ENCODE measurements around the gene FAM193A.
"Not testable (repeated sequence)": the region's sequence is repeated elsewhere in the genome, so short reads cannot be mapped to it uniquely, and the experiment has no call there.

FAM193A gene

DNA sequence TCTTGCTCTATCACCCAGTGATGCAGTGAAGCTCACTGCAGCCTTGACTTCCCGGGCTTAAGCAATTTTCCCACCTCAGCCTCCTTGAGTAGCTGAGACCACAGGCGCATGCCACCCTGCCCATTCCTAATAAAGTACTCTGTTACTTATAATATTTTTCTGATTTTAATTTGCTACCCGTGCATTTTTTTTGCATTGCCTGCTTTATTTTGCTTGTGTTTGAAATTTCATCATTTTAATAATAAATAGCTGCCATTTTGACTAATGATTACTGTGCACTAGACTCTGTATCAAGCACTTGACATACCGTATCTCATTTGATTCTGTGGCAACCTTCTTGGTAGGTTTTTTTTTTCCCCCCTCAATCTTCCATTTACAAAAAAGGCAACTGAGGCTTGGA lies 41.7 kb downstream of the FAM193A start:
- no peak for DNase-seq (ENCODE audit: low spot score)

DNA sequence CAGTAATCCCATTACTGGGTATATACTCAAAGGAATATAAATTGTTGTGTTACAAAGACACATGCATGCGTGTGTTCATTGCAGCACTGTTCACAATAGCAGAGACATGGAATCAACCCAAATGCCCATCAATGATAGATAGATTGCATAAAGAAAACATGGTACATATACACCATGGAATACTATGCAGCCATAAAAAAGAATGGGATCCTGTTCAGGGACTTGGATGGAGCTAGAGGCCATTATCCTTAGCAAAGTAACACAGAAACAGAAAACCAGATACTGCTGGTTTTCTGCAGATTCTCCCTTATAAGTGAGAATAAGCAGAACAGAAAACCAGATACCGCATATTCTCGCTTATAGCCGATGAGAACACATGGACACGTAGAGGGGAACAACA lies 43.5 kb downstream of the FAM193A start:
- no peak for DNase-seq (ENCODE audit: low spot score)

DNA sequence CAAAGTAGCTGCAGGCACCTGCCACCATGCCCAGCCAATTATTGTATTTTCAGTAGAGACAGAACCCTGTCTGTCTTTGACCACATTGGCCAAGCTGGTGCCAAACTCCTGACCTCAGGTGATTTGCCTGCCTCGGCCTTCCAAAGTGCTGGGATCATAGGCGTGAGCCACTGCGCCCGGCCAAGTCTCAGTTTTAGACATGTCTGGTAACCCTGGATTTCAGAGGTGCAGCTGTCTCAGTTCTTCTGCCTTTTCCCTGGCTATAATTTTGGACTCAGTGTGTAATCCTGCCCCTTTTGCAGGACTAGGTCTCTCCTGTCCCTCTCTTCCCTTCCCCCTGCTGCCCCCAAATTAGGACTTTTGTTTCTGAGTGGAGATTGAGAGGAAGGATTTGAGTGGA lies 46.6 kb downstream of the FAM193A start:
- no peak for DNase-seq (ENCODE audit: low spot score)

GRCh38 chr4:2583517-2583916 lies 47.1 kb downstream of the FAM193A start:
- no peak for DNase-seq (ENCODE audit: low spot score)

GRCh38 chr4:2586502-2586901 lies 50.1 kb downstream of the FAM193A start:
- no peak for DNase-seq (ENCODE audit: low spot score)

GRCh38 chr4:2587213-2587823 lies 50.9 kb downstream of the FAM193A start:
- DNase-seq (ENCODE audit: low spot score) = no peak

GRCh38 chr4:2588259-2588658 lies 51.8 kb downstream of the FAM193A start:
- DNase-seq (ENCODE audit: low spot score) = no peak

DNA sequence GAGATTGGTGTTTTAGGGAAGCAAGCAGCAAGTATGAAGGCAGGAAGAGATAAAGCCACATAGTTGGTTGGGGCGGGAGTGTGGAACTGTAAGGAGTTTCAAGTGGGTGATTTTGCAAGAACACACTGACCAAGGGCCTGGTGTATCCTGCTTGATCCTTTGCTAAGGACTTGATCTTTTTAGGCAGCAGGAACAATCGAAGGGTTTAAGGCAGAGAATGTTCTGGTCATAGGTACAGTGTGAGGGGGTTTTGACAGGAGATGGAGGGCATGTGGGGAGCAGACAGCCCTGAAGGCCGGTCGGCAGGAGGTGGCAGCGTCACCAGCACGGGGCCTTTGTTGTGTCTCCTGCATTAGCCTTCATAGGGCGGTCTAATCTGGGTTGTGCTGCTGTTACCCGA lies 54.7 kb downstream of the FAM193A start:
- DNase-seq (ENCODE audit: low spot score) = no peak

DNA sequence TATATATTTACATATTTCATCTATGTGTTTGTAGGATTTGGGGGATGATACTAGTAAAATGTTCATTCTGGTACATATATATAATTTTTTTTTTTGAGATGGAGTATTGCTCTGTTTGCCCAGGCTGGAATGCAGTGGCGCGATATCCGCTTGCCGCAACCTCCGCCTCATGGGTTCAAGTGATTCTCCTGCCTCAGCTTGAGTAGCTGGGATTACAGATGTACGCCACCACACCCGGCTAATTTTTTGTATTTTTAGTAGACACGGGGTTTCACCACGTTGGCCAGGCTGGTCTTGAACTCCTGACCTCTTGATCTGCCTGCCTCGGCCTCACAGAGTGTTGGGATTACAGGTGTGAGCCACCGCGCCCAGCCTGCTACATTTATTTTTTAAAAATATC lies 55.6 kb downstream of the FAM193A start:
- DNase-seq (ENCODE audit: low spot score) = not testable (repeated sequence)

DNA sequence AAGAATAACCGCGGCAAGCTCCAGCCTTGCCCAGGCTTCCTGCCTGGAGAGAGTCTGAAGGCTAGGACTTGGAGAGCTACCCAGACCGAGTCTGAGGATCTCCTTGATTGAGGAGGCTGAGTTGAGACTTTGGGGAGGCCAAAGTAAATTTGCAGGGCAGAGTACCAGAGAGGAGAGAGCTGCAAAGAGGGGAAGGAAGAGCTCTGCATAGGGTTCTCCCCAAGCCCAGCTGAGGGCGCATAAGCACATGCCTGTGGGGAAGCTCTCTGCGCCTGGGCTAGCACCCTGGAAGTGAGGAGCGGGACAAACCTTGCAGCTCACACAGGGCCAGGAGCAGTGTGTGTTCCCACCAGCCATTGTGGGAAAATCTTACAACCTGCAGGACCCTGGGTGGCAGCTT lies 56.1 kb downstream of the FAM193A start:
- DNase-seq (ENCODE audit: low spot score) = no peak

GRCh38 chr4:2593003-2593402 lies 56.6 kb downstream of the FAM193A start:
- no peak for DNase-seq (ENCODE audit: low spot score)

- no peak for DNase-seq (ENCODE audit: low spot score)
Measured at GRCh38 chr4:2595436-2595835, 59.0 kb downstream of the FAM193A start.

- DNase-seq (ENCODE audit: low spot score) = no peak
Measured at GRCh38 chr4:2595952-2596552, 59.6 kb downstream of the FAM193A start.

GRCh38 chr4:2596611-2597010 lies 60.2 kb downstream of the FAM193A start:
- no peak for DNase-seq (ENCODE audit: low spot score)

DNA sequence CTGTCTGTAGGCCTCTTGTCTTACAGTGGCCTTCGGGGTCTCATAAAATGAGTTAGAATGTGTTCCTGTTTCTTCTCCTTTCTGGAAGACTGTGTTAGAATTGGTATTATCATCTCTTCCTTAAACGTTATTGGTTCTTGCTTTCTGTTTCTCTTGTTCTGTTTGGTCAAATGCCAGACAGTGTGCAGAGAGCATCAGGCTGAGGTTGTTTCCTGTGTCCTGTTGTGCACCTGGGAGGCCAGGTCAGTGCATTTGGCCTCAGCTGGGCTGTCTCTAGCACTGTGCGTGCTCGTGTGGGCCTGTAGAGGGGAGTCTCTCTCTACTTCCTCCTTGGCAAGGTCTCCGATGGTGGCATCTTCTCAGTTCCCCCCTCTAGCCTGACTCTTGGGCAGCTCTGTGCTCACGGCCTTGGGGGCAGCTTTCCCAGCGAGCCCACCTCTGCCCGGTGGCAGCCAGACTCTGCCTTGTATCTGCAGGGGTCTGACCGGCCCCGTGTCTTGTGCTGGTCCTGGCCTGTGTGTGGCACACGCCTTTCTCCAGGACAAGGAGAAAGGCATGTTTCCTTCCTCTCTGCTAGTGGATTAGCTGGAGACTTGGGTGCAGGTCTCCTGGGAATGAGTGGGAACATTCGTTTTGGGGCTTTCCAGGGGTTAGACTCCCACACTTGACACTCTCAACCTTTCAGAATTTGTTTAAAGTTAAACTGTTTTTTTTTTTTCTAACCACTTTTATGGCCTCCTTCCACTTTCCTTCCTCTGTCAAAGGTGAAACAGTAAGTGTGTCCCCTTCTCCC lies 62.3 kb downstream of the FAM193A start:
- no peak for DNase-seq (ENCODE audit: low spot score)

DNA sequence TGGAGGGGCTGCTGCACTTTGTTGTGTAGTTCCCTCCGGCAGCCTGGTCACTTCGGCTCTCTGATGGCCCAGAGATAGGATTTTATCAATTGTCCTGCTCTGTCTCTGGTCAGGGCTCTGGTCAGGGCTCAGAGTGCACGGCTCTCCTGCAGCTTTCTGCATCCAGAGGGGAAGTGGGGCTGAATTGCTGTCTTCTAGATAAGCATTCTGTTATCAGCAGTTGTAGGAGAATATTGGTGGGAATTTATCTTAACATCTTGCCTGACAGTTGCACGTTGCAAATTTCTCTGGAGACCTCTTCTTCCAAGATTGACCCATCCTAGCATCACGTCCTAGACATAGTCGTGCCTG lies 62.8 kb downstream of the FAM193A start:
- no peak for DNase-seq (ENCODE audit: low spot score)

DNA sequence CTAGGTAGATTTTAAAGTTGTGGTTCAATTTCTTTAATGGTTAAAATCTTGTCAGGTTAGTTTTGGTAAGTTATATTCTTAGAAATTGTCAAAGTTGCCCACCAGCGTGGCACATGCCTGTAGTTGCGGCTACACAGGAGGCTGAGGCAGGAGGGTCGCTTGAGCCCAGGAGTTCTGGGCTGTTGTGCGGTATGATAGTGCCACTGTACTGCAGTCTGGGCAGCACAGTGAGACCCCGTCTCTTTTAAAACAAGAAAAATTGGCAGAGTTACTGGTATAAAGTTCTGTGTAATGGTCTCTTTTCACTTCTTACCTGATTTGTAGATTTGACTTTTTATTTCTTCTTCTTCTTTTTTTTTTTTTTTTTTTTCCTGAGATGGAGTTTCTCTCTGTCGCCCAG lies 64.4 kb downstream of the FAM193A start:
- no peak for DNase-seq (ENCODE audit: low spot score)

DNA sequence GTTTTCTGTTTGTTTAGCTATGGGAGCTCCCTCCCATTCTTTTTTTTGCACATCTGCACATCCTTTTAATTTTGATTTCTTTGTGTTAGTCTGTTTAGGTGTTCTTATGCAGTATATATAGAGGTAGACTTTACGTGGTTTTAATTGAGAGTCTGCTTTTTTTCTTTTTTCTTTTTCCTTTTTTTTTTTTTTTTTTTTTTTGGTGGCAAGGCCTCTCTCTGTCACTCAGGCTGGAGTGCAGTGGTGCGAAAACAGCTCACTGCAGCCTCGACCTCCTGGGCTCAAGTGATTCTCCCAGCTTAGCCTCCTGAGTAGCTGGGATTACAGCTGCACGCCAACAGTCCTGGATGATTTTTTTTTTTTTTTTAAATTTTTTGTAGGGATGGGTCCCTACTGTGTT lies 68.2 kb downstream of the FAM193A start:
- DNase-seq (ENCODE audit: low spot score) = no peak

- DNase-seq (ENCODE audit: low spot score) = no peak
Measured at GRCh38 chr4:2606960-2607506, 70.6 kb downstream of the FAM193A start.

DNA sequence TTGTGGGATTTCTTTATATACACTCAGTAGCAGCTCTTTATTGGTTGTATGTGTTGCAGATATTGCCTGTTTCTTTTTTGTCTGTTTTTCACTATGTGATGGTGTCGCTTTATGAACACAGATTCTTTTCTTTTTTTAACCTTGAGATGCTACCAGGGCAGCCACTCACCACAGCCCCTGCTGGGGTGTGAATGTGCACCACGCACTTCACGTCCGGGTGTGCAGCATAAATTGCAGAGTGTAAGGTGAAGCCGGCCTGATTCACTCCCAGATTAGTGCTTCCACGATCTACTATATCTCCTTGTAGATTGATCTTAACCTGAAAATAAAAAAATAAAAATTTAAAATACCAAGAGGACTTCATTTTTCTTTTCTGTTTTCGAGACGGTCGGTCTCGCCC lies 71.4 kb downstream of the FAM193A start:
- no peak for DNase-seq (ENCODE audit: low spot score)

- no peak for DNase-seq (ENCODE audit: low spot score)
Measured at GRCh38 chr4:2608291-2608690, 71.8 kb downstream of the FAM193A start.

GRCh38 chr4:2615821-2616220 lies 79.4 kb downstream of the FAM193A start:
- DNase-seq (ENCODE audit: low spot score) = no peak

GRCh38 chr4:2617955-2618354 lies 81.5 kb downstream of the FAM193A start:
- no peak for DNase-seq (ENCODE audit: low spot score)
